Retina (tissue), 1 donor: ENCODE data around the gene HTRA2.
A peak's percentile ranks its signal among the peaks of the same experiment; 100 is the strongest.
"Not testable (repeated sequence)": the region's sequence is repeated elsewhere in the genome, so short reads cannot be mapped to it uniquely, and the experiment has no call there.

Source experiments
- DNase-seq: peaks from one replicate; pipeline ENCODE4 v3.0.0-alpha.2; 2016

The HTRA2 gene

GRCh38 chr2:74546004-74546403, 16.3 kb downstream of the HTRA2 start:
- no peak for DNase-seq

GRCh38 chr2:74548285-74548899, 18.7 kb downstream of the HTRA2 start:
- DNase-seq: peak; percentile 58

- peak; percentile 86 for DNase-seq
Measured at GRCh38 chr2:74548900-74549826, 19.4 kb downstream of the HTRA2 start.

- DNase-seq: no peak
Measured at GRCh38 chr2:74550231-74550630, 20.5 kb downstream of the HTRA2 start.

- DNase-seq: no peak
Measured at GRCh38 chr2:74551530-74551929, 21.8 kb downstream of the HTRA2 start.

- DNase-seq: peak; percentile 23
Measured at GRCh38 chr2:74551942-74552913, 22.5 kb downstream of the HTRA2 start.

- peak; percentile 84 for DNase-seq
Measured at GRCh38 chr2:74552914-74553811, 23.4 kb downstream of the HTRA2 start.

GRCh38 chr2:74553892-74554819, 24.4 kb downstream of the HTRA2 start, which contains the start of the genes DOK1 and LOXL3:
Gene DOK1, plus strand, starts transcription at chr2:74554720. Its CDS starts 35 bp downstream, at chr2:74554755.
Gene LOXL3, minus strand, starts transcription at chr2:74553942. Its CDS starts 1,308 bp downstream, at chr2:74552634.
- peak; percentile 93 for DNase-seq

GRCh38 chr2:74554820-74555531, 25.2 kb downstream of the HTRA2 start:
- peak; percentile 84 for DNase-seq

GRCh38 chr2:74555610-74556103, 25.9 kb downstream of the HTRA2 start:
- DNase-seq: no peak

- DNase-seq: no peak
Measured at GRCh38 chr2:74556159-74556558, 26.4 kb downstream of the HTRA2 start.

- DNase-seq: no peak
Measured at GRCh38 chr2:74556831-74557370, 27.2 kb downstream of the HTRA2 start.

- no peak for DNase-seq
Measured at GRCh38 chr2:74558284-74559230, 28.8 kb downstream of the HTRA2 start.

GRCh38 chr2:74559912-74560311, 30.2 kb downstream of the HTRA2 start:
- DNase-seq: no peak

GRCh38 chr2:74560591-74560990, 30.9 kb downstream of the HTRA2 start:
- DNase-seq: no peak

- DNase-seq: not testable (repeated sequence)
Measured at GRCh38 chr2:74561022-74561421, 31.3 kb downstream of the HTRA2 start.

- DNase-seq: no peak
Measured at GRCh38 chr2:74562126-74562775, 32.5 kb downstream of the HTRA2 start.

GRCh38 chr2:74564222-74564621, 34.5 kb downstream of the HTRA2 start:
- no peak for DNase-seq
